Measurements from ENCODE around the gene DCAKD.
"Not testable (repeated sequence)": the region's sequence is repeated elsewhere in the genome, so short reads cannot be mapped to it uniquely, and the experiment has no call there.

Gene DCAKD

DNA sequence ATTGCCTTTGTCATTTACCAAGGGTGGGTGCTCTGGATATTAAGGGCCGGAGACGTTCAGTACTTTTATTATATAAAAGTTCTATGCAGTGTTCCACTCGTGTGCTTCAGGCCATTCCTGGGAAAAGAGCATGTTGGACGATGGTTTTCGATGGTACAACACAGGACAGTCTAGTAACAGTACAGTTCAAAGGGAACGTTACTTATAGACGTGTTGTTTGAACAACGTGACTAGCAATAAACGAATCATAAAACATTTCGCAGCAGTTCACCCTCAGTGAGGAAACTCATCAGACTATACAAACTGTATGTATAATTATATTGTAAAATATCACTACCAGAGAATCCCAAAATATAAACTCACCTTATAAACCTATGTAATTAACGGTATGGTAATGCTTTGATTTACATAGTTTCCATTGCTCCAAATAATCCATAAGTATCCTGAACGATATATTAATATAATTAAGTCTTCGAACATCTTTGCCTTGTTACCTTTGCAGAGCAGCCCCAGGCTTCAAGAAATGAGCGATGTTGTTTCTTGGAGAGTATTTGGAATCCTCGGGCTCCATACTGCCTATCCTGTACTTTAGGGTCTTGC lies 10.3 kb upstream of the DCAKD start:
- DNase-seq = no peak

DNA sequence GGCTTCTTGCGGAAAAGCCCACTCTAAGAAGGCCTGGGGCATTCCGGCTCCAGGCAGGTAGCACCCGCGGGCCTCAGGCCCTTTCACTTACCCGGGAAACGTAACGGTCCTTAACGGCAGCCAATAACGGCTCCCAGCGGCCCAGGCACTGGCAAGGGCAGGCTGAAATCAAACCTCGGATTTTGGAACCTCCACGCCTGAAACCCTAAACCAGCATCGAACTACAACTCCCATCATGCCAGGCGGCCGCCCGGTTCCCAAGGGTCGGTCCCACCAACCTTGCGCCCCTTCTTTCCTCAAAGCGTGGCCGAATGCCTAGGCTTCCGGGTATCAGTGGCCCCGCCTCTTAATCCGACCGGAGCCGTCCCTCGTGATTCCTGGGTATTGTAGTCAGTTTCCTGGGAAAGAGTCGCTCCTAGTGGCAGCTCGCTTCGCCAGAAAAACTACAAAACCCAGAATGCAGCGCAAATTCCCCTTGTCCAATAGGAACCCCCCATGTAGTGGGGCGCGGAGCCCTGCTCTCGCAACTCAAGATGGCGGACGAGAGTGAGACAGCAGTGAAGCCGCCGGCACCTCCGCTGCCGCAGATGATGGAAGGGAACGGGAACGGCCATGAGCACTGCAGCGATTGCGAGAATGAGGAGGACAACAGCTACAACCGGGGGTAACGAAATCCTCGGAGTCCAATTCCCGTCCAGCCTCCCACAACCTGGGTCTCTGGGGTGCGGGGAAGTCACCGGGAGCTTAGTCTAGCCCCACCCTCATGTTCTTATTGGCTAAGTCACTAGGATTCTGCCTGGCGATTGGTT lies 9.6 kb upstream of the DCAKD start, which contains the start of gene NMT1:
Gene NMT1, plus strand, starts transcription at position 521 of the 809 bp plus-strand sequence. Its CDS starts 13 bp downstream, at position 534.
- DNase-seq = peak; percentile 100

DNA sequence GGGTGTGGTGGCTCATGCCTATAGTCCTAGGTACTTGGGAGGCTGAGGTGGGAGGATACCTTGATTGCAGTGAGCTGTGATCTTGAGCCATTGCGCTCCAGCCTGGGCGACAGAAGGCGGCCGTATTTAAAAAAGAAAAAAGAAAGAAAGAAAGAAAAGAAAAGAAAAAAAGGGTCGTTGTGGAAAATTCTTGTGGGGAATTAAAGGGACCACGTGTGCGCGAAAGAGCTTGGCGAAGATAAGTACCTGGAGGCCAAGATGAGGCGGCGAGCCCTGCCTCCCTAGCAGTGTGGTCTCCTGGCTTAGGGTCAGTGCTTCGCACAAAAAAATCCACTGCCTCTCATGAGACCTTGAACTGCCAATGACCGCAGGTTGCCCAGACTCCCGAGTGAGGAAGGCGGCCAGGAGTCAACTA lies 9.0 kb upstream of the DCAKD start:
- peak in 1 of 2 experiments; percentile 30 for DNase-seq

DNA sequence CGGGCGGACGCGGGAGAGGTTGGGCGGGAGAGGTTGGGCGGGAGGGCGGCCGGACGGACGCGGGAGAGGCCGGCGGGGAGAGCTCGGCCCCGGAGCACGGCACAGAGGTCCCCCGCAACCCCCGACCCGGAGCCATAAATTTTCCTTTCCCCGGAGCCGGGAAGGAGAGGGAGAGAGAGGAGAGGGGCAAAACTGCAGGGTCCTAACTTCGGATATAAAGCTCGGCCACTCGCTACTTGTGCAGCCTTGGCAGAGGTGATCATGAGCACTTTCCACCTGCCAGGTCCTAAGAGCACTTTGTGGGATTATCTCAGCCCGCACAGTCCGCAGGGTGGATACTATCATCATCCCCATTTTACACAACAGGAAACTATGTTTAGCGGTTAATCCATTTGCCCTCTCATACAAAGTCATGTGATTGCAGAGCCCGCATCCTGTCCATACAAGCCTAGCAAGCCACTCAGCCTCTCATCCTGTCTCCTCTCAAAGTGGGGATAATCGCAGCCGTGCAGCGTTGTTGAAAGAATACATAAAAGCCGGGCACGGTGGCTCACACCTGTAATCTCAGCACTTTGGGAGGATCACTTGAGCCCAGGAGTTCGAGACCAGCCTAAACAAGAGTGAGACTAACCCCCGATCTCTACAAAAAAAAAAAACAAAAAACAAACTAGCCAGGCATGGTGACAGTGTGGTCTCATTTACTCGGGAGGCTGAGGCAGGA lies 780 bp upstream of the DCAKD start:
- DNase-seq = peak; percentile 23 to 41

DNA sequence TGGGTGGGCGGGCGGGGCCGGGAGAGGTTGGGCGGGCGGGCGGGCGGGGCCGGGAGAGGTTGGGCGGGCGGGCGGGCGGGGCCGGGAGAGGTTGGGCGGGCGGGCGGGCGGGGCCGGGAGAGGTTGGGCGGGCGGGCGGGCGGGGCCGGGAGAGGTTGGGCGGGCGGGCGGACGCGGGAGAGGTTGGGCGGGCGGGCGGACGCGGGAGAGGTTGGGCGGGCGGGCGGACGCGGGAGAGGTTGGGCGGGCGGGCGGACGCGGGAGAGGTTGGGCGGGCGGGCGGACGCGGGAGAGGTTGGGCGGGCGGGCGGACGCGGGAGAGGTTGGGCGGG lies 254 bp upstream of the DCAKD start:
- DNase-seq = not testable (repeated sequence)

DNA sequence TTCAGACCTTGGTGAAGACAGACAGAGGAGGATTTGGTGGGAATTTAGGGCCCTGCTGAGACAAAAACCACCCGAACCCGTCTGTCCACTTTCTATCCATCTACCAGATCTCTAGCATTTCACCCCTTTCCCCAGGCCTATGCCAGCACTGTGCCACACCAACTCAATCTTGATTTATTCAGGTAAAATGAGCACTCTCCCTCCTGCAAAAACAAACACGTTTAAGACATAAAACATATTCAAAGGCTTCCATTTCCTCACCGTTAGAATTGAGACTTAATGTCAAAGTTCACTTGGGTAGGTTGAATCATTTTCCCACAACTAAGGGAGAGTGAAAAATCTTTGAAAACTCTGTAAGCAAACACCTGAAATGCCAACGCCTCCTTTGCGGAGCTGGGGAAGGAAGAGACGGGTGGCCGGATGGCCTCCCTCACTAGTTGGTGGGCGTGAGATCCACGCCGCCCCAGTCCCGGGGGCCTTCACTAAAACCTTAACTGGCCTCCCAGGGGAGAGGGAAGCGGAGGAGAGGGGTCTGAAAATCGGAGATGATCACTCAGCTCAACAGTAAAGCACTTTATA lies 862 bp downstream of the DCAKD start:
- DNase-seq = peak; percentile 38 to 41

DNA sequence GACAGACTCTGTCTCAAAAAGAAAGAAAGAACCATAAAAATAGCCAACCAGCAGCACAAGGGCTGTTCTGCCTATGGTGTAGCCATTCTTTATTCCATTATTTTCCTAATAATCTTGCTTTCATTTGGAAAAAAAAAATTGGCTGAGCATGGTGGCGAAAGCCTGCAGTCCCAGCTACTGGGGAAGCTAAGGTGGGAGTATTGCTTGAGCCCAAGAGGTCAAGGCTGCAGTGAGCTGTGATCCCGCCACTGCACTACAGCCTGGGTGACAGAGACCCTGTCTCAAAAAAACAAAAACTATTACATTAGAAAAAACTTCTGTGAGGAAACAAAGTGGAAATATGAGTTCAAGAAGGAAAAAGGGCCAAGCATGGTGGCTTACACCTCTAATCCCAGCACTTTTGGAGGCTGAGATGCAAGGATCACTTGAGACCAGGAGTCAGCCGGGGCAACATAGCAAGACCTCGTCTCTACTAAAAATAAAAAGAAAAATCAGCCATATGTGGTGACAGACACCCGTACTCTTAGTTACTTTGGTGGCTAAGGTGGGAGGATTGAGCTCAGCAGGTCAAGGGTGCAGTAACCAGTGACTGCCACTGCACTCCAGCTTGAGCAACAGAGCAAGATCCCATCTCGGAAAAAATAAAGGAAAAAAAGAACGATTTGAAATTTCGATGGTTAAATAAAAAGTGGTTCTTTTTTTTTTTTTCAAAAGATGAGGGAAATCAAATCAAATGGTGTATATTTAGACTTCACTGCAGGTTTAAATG lies 2.5 kb downstream of the DCAKD start:
- peak in 1 of 2 experiments; percentile 15 for DNase-seq

DNA sequence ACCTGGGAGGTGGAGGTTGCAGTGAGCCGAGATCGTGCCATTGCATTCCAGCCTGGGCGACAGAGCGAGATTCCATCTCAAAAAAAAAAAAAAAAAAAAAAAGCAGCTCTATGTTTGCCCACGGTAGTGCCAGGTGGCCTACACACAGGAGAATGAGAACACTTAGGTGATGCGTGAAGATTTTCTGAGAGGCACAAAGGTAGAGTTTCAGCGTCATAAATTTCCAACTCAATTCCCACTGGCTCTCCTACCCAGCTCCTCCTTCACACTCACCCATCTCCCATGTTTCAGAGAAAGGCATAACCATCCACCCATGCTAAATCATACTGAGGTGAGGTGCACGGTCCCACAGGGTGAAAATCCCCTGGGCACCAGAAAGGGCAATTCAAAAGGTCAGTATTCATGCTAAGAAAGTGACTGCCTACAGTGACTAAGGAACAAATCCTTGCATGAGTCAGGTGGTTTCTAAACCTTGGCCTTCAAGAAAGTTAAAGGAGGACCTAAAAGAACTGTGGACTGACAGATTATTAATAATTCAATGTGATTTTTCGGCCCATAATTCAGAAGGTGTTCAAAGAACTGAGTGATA lies 4.8 kb downstream of the DCAKD start:
- DNase-seq = no peak

DNA sequence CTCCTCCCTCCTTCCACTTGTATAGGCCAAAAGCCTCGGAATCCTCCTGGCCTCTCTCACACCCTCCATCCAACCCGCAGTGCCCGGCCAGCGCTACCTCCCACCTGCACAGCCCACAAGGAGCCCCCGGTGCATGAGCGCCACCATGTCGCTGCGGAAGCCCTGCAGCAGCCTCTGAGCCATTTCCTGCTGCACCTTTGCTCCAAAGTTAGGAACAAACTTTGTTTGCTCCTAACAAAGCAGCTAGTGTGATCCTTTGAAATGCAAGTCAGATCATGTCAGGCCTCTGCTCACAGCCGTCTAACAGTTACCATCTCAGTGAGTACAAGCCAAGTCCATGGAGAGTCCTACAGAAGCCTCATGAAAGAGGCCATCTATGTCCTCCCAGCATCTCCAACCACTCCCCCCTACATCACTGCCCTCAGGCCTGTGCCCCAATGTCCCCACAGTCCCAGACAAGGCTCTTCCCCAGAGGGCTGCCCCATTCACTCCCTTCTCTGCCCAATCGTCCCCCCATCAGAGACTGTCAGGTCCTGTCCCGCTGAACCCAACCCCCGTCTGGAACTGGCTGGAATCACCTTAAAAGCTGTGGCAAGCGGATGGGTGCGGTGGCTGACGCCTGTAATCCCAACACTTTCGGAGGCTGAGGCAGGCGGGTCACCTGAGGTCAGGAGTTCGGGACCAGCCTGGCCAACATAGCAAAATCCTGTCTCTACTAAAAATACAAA lies 7.5 kb downstream of the DCAKD start:
- no peak for DNase-seq

DNA sequence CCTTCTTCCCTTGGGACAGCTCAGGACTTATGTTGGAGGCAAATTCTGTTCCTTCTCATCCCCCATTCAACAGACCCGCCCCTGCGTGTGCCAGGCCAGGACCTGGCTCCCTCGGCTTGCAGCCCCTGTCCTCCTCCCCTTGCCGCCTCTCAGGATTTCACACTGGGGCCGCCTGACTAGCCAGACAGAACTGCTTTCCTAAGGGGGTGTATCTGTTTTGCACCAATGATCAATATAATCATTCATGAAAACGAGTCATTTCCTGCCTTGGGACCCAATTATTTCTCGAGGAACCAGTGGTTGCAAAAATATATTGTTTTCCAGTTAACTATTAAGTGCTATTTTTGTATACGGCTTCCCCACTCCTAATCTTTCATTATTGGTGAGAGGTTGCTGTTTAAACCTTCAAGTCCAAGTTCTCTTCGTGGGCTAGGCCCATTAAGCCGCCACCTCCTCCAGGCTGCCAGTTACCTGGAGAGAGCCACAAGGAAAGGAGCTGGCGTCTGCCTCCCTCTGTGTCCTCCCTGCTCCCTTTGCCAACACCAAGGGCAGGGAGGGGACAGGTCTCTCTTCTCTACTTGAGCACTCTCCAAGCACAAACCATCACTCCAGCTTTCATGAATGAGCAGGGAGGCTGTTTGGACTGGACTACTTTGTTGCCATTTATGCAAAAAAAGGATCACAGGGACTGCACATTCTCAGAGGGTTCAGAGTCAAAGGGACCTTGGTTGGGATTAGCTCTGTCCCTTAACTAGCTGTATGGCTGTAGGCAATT lies 8.9 kb downstream of the DCAKD start:
- DNase-seq = no peak

DNA sequence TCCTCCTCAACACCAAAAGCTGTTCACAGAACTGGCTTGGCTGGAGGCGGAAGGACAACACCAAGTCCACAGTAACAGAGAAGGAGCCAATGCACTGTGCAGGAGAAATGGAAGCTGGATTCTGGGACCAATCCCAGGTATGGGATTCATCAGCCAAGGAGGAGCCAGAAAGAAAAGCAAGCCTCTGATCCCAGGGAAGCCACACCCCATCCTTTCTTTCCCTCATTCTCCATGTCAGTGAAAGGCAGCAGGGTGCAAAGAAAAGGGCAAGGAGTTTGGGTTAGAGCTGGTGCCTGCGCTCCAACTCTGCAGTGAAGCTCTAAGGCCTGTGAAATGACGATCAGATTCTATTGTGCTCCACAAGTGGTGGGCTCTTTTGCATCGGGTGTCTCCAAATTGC lies 11.0 kb downstream of the DCAKD start:
- no peak for DNase-seq

DNA sequence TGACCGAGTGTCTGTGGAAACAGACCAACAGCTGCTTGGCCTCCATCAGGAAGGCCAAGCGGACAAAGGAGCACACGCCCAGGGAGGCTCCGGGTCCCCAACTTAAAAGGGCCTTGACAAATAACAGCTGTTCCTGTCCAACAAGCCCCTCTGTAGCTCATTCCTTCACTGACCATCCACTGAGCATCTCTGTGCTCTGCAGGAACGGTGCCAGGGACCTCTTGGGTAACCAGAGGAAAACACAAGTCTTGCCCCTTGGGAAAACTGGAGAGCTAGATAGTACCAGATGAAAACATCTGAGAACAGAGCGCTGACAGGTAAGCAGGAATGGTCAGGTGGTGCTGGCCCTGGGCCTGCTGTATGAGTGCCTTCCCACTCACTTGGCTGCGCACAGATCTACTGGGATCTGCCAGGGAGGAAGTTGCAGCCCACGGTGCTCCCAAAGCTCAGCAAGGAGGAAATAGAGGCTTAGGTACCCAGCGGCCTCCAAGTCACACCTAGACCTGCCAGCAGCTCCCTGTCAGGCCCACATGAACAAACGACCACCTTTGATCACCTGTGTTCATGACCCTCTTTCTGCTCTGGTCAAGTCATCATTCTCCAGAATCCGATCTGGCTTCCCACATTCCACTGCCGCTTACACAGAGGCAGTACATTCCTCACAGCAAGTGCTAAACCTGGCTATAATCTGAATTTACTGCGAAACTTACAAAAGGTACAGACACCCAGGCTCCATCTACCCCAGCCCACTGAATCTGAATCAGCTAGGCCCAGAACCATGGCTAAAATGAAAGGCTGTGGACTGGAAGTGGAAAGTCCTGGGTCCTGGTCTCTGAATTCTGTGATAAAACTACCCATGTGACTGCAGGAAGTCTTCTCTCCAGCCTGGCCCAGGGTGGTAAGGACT lies 12.5 kb downstream of the DCAKD start:
- no peak for DNase-seq

DNA sequence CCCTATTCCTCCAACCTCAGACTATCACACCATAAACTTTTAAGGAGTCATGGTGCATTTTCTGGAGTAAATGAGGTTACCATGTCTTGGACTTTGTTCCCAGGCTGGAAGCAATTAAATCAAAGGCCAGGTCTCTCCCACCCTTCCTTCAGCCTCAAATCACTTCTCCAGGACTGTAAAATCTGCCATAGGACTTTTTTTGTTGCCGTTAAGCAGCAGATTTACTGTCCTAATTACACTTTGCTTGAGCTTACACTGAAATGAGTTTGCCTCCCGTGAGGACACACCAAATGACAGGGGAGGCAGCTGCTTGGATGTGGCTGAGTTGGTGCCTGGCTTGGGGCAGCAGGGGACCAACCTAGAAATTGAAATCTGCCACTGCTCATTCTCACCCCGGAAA lies 14.7 kb downstream of the DCAKD start:
- no peak for DNase-seq

DNA sequence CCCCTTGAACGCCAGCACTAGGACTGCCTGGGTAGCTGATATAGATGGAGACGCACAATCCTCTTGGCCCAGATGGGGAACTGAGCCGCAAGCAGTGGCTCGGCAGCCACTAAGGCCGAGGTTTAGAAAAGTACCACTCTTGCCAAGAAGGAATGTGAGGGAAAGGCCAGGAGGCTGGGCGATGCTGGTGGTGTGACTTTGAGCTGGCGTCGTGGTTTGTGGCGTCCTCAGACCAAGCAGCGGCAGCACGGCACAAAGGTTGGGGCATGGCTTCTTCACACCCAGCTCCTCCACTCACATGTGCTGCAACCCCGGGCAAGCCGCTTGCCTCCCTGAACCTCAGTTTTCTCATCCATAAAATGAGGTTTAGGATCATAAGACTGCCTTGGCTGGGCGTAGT lies 15.6 kb downstream of the DCAKD start:
- DNase-seq = no peak

DNA sequence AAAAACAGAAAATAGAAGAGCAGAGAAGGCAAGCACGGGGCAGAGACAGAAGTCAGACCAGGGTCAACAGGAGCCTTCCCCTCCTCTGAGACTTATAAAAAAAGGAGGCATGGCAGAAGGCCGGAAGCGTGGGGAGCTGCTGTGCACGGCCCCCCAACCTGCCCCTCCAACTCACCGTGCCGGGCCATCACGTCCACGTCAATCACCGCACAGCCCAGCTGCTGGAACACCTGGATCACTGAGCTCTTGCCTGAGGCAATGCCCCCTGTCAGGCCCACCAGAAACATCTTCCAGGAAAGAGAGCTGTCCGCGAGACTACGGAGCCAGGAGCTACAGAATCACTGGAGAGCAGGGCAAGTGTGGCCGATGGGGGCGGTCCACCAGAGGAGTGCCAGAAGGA lies 16.8 kb downstream of the DCAKD start:
- no peak for DNase-seq

DNA sequence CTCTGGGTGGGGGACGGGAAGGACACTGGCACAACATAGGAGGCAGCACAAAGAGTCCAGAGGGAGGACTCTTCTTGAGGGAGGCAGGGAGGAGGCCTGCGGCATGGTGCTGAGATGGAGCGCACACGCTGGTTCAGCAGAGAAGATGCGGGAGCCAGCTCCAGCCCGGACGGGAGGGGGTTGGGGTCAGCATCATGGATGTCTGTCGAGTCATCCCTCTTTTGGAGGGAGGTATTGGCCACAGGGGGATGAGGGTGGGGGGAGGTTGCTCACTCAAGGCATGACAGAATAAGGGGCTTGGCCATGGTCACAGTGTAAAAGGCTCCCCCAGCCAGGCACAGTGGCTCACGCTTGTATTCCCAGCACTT lies 19.3 kb downstream of the DCAKD start:
- DNase-seq = no peak

DNA sequence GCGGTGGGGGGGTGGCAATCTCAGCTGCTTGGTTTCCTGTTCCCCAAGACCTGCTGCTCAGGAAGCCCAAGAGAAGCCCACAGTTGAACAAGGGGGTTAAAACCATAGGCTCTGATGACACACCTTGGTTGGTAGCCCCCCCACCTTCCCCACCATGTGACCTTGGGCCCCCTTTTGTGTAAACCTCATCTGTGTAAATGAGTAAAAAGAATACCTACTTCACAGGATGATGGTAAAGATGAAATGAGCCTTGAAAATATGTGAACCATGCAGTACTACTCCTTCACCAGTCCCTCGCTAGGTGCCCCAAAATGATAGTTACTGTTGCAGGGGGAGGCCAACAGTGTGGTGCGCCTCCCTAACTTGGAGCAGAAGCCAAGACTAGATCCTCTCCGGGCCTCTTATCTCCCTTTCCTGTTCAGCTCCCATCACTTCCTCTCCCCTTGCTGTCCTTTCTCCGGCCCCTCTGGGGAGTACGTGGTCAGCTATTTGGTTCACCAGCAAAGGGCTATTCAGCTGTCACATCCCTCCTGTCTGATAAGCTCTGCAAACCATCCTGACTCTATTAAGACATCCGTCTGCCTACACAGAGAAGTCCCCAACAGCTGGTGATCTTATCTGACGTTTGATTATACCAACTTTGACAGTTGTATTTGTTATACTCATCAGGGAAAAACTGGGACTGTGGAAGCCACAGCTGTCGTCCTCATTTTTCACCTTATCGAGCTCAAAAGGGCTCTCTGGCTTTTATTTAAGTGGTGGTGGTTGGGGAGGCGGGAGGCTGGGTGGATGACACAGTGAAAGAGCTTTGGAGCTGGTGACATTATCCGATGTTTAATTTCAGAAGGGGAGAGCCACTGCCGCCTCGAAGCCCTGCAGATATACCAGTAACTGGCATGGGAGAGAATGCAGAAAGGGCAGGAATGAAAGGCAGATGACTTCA lies 19.9 kb downstream of the DCAKD start:
- DNase-seq = peak in 1 of 2 experiments; percentile 3

DNA sequence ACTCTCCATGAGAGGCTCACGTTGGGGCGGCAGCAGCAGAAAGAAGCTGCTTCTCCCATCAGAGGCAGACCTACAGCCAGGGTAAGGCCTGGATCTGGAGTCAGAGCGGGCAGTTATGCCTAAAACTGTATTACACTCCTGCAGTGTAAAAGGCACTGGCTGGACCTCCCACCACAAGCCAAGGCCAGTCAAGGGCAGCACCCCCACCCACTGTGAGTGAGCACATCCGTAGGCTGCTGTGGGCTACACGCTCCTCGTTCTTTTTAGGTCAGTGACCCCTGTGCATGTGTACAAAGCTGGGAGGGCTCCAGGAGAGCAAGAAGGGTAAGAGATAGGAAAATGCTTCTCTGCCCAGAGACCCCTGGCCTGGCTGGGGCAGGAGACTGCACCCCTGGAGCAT lies 20.7 kb downstream of the DCAKD start:
- DNase-seq = no peak

Data from Kasumi-1 (cell line).